GM19239 (cell line): ENCODE measurements around the gene TTC39A.

ENCODE experiments used
- DNase-seq: peaks from one replicate; pipeline ENCODE4 v3.0.0; 2011; ENCODE audit warnings: low spot score; ENCODE audit not compliant: insufficient read length
- FAIRE-seq: peaks from 2 replicates; lab custom pipeline; 2011; peaks lifted over from hg19 to GRCh38; lab: Jason Lieb, UNC

The TTC39A gene

DNA sequence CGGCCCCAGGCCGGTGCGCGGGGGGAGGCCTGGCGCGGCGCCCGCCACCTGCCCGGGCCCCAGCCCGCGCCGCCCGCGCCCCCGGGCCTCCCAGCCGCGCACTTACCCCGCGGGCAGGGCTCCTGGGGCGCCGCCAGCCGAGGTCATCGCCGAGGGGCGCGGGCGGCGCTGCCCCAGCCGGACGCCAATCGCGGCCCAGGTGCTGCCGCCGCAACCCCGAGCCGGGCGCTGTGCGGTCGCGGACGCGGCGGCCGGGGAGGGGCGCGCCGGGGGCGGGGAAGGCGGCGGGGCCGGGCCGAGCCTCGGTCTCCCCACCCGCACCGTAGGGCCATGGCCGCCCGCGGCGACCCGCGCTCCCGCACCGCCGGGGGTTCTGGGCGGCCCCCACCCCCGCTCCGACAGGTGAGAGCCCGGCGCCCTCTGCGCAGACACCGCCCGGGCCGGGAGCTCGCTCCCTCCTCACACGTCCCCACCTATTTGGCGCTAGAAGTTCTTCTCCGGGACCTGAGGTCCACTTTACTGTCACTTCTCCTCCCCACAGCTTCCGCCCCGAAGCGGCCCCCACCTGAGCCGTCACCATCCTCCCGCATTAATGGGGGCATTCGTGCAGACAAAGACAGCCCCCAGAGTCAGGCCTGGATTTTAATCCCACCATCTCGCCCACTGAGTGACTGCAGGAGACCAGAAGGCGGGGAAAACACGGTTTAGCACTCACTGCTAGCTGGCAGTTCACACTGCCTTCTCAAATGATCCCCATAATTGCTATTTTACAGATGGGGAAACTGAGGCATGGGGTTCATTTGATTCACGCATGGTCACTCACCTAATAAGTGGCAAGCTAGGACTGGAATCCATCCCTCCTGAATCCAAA lies at the start of gene TTC39A:
TSS of gene TTC39A (minus strand) at position 232 of the 871 bp plus-strand sequence. CDS start at position 147, 85 bp downstream.
- peak; percentile 66 for FAIRE-seq

DNA sequence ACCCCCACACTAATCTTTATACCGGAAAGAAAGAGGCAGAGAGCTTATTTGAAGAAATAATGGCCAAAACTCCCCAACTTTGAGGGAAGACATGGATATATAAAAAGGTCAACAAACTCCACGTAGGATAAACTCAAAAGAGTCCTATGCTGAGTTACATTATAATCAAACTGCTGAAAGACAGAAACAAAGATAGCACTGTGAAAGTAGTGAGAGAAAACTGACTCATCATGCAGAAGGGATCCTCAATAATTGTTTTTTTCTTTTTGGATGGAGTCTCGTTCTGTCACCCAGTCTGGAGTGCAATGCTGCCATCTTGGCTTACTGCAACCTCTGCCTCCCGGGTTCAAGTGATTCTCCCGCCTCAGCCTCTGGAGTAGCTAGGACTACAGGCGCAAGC lies 48.5 kb upstream of the TTC39A start:
- DNase-seq (no peak), FAIRE-seq (no peak)

More for the DNA sequence above, at the start of gene TTC39A:
- DNase-seq = peak; percentile 50

DNA sequence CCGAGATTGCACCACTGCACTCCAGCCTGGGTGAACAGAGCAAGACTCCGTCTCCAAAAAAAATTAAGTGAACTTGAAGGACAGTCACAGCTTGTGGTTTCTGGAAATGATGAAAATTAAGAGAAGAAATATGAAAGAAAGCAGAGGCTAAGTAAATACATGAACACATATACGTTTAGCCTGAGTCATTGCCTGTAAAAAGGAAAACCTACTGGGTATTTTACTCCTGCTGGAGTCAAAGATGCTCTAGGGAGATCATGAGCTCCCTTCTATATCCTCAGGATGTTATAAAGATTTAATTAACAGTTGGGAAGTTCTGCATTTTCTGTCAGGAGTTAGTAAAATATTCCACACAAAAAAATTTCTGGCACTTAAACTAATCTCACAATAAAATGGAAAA lies 43.5 kb upstream of the TTC39A start:
- FAIRE-seq = no peak
- no peak for DNase-seq

DNA sequence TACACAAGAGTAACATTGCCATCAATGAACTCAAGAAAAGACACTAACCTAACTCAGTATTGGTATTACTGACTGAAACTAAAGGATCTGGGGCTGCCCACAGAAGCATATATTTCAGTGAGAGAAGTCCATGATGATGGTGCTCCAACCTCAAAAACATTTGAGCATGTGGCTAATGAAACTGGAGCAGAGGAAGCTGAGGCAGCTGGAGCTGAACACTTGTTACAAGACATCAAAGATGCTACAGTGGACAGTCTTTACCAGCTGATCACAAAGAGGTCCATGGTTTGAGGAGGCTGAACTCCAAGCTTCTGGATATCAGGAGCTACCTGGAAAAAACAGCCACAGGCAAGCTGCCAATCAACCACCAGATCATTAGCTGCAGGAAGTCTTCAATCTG lies 42.2 kb upstream of the TTC39A start:
- DNase-seq (no peak), FAIRE-seq (no peak)

DNA sequence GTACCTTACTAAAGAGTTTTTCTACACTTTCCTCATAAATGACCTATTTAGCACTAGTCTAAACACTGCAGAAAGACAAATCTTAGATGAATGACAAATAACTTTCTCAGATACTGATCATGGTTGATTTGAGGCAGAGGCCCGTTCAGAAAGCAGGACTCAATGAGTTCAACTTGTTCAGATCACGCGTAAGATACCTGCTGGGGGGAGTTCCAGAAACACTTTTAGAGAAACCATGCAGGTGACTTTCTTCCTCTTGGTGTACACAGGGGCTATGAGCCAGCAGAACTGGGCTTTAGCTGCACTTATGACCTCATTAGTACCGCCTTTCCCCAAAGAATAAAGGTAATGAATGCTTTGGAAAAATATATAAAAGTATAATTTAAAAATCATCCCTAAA lies 38.8 kb upstream of the TTC39A start:
- DNase-seq (no peak), FAIRE-seq (no peak)

DNA sequence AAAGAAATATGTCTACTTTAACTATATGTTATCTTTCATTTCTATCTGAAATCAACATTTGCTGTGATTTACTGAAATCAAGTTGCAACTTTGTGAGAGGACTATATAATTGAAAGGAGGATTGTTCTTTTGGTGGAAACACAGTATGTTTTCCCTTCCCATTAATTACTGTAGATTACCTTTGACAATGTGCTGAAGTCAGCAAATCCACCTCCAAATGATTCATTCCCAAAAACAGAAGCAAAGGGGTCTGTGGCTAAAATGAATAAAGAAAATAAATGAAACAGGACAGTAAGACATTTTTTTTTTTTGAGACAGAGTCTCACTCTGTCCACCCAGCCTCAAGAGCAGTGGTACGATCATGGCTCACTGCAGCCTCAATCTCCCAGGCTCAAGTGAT lies 35.4 kb upstream of the TTC39A start:
- DNase-seq (no peak), FAIRE-seq (no peak)

DNA sequence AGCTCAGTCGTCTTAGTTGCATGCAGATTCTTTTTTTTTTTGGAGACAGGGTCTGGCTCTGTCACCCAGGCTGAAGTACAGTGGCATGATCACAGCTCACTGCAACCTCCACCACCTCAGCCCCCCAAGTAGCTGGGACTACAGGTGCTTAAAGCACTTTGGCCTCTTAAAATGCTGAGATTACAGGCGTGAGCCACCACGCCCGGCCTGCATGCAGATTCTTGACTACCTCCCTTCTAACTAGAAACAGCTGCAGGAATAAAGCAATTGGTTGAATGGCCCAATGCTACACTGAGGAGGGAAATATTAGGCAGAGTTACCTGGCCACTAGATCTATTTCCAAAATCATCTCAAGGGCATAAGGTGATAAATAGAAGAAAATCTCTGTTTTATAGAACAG lies 29.5 kb upstream of the TTC39A start:
- no peak for DNase-seq
- FAIRE-seq = no peak

DNA sequence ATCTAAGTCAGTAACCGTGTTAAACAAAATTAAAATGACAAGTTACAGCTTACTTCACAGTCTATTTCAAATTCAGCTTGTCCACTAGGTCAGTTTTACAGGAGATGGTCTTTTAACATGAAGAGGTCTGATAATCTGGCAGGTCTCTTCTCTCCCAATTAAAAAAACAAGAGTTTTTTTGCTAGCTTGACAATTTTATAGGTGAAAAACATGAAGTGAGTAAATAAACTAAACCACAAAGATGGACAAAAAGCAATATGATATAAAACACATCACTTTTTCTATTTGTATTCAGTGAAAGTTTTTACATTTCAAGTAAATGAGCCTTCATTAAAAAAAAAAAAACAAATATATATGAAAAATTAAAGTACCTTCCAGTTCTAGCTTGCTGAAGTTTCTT lies 25.0 kb upstream of the TTC39A start:
- DNase-seq = no peak
- peak; percentile 54 for FAIRE-seq

DNA sequence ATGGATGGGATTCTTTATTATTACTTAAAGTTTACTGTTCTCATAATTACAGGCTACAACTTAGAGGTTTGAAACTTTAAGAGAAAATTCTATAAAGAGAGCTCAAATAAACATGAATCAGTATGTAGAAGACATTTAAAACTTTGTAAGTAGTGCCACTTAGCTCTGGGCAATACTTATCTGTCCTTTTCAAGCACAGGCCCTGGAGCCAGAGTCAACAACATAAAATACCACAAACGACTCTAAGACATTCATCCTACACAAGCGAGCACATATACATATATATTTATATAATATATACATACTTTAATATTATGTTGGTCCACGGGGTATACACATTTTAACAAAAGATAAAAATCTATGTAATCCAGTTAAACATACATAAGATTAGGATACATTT lies 24.1 kb upstream of the TTC39A start:
- DNase-seq (no peak), FAIRE-seq (no peak)

DNA sequence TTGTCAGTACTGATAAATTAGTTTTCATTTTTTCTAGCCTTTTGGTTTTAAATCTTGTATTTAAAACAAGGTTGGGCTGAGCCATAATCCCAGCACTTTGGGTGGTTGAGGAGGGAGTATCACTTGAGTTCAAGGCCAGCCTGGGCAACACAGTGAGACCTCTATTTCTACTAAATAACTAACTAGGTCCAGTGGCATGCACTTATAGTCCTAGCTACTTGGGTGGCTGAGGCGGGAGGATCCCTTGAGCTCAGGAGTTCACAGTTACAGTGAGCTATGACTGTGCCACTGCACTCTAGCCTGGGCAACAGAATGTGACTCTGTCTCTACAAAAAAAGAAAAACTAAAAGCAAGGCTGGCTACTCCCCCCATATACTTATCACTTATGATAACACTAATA lies 21.5 kb upstream of the TTC39A start:
- DNase-seq (no peak), FAIRE-seq (no peak)

DNA sequence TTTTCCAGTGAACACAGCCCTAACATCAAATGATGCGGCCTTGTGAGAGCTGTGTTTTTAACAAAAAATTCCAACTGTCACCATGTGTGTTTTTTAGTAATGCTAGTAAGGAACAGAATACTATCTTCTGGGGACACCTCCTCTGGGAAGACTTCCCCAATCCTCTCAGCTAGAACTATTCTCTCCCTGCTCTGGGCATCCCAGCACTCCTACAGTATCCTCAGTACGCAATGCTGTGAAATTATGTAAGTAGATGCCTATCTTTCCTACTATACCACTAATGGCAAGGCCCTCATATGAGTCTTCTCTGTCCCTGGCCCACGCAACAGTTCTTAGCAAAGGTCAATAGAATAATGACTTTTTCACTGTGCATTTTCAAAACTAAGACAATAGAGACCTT lies 19.5 kb upstream of the TTC39A start:
- FAIRE-seq (no peak), DNase-seq (no peak)

DNA sequence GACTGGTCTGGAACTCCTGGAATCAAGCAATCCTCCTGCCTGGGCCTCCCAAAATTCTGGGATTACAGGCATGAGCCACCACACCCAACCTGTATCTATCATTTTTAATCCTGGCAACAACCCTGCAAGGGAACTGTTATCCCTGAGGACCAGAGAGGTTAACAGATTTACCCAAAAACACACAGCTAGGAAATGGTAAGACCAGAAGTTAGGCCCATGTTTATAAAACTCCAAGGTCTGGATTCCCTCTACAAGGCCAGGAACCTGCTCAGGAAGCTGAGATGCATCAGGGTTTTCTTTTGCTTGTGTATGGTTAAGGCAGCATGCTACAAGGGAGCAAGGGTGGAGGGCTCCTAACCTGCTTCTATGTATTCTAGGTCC lies 17.8 kb upstream of the TTC39A start:
- DNase-seq (no peak), FAIRE-seq (no peak)

DNA sequence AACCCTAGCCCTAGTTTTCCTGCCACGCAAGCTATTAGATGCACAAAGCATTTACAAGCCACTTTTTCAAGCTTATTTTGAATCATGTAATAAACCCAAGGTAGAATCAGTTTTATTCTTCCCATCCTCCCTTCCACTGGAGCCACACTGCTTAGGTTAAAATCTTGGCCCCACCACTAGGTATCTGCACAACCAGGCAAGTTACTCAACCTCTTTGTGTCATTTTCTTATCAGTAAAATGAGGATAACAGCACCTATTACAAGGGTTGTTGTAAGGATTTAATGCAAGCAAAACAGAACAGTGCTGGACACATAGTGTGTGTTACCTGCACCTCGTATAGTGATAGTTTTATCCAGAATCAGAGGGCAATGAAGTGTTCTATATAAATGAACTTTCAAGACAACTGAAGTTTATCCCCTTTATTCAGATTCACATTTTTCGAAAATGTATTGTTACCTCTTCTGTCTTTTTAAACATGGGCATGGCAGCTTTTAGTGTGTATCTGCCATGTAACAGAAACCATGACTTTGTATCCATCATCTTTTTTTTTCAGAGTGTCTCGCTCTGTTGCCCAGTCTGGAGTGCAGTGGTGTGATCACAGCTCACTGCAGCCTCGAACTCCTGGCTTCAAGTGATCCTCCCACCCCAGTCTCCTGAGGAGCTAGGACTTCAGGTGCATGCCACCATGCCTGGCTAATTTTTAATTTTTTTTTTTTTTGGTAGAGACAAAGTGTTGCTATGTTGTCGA lies 17.2 kb upstream of the TTC39A start:
- no peak for DNase-seq
- no peak for FAIRE-seq

DNA sequence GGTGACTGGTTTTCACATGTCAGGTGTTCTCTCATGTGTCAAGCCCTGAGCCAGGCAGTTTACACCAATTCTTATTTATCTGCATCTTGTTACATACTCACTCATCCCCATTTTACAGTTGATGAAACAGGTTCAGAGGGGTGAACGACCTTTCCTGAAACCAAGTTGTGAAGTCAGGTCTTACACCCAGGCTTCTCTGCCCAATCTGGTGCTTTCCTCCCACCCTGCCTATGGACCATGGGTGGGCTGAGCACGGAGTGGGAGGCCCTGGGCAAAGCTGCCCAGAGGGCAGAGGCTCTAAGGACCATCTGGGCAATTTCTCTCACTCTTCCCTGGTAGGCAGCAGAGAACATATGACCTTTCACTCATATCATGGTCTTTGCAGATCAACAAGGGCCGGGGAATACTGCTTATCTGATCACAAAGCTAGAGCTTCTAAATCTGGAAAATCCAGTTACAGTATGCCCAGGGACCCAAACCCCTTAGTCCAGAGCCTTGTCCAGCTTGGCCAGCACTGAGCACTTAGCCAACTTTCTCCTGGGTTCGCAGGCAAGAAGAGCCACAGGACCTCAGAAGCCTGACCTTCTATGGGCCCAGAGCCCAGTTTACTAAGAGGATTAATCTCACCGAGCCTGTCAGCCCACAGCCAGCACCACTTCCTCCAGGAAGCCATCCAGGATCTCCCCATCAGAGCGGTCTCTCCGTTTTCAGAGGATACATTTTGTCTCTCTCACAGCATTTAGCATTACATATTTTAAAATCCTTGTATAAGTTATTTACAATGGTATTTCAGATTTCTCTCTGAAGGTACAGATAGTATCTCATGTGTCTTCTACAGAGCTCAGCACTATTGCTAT lies 16.0 kb upstream of the TTC39A start:
- DNase-seq (no peak), FAIRE-seq (no peak)

DNA sequence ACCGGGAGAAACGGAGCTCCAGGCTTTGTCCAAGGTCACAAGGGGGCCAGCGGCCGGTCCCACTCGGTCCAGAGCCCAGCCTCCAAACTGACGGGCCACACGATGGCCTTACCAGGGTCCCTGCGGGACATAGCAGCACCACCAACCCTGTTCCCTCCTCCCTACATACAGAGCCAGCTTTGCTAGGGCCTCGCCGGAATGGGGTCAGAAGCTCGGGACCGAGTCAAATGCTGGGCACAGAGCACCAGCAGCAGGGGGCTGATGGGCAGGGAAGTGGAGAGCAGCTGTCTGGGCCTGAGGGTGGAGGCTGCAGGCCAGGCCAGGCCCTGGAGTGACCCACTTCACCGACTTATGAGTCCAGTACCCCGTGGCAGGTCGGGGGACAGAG lies 14.9 kb upstream of the TTC39A start:
- DNase-seq (no peak), FAIRE-seq (no peak)

DNA sequence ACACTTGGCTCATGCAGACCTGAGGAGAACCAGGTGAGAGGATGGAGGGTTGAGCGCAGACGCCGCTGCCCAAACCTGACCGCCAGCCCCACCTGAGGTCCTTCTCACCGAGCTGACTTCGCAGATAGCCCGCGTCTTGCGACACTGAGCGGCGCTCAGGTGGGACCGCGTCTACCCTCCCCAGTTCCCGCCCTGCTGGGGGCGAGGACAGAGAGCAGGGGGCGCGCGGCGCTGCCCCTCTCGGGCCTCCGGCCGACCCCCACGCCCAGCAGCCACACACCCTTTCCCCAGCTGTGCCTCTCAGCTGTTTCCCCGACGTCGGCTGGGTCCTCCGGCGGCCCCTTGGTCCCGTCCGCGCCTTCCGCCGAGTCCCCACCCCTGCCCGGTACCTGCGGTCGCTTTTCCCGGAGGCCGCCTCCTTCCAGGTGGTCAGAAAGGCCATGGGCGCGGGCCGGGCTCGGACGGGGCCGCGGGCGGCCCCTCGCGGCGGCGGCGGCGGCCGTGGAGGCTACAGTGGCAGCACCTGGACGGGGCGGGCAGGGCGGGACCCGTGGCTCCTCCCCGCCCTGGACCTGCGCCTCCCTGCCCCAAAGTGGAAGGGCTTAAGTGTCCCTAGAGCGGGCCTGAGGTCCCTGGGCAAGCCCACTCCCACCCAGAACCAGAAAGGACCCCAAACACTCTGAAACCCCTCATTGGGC lies 14.4 kb upstream of the TTC39A start:
- FAIRE-seq = no peak
- DNase-seq = no peak

DNA sequence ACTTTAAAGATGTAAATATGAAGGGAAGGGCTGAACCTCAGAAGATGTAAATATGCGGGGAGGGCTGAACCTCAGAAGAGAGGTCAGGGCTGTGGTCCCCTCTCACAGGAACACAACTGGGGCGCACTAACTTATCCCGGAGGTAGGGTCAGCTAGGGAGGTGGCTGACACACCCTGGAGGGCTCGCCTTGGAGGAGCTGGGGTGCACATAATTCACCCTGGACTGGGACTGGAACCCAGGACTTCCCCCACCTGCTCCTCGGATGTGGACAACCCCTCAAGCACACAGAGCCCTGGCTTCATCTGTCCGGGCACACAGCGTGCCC lies 13.9 kb upstream of the TTC39A start:
- DNase-seq (no peak), FAIRE-seq (no peak)

DNA sequence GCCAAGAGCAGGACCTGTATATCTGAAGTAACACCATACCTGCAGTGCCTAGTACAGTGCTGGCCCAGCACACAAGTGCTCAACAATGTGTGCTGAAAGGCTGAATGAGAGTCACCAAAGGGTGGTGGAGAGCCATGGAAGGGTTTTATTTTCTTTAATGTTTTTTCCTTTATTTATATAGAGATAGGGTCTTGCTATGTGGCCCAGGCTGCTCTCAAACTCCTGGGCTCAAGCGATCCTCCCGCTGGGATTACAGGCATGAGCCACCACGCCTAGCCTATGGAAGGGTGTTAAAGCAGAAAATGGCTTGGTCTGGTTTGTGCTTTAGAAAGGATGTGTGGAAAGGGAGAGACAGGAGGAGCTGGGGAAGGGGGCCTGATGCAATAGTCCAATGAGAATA lies 13.3 kb upstream of the TTC39A start:
- no peak for FAIRE-seq

DNA sequence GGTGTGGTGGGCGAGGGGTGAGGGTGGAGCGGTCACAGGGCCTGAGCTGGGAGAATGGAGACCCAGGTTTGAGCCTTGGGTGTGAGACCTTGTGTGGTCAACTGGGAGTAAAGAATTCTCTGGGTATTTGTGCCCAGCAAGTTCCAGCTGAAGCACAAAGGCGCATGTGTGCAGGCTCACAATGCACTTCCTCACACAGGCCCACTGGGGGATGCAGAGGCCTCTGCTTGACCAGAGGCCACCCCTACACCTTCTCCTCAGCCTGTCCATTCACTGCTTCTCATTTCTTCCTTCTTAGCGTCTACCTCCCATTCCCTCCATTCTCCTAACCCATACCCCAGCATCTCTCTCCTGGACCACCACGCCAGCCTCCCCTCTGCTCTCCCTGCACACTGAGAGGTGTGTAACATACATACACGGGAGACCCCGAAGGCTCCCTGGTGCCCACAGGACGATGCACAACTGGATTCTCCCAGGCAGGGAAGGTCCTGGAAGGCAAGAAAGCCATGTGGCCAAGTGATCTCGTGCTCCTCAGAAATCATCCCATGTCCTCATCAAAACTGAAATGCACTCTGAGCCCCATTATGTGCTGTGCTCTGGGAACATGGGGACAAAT lies 12.3 kb upstream of the TTC39A start:
- FAIRE-seq (no peak), DNase-seq (no peak)

More for the DNA sequence above, 13.3 kb upstream of the TTC39A start:
- DNase-seq = no peak
